K562 (cell line): ENCODE results near the gene NPC1L1. TPM values are rescaled to one million over a fixed set of nuclear protein-coding genes. Genes with fewer than 3 reads are reported as not detected.

ENCODE experiments used
- C11orf30 ChIP-seq: fragments of 450-650 bp; IDR thresholded peaks from 2 replicates; pipeline ENCODE4 v1.6.1; 2016; ENCODE audit warnings: low read depth, mild to moderate bottlenecking
- ELK1 ChIP-seq: sonication (generic); formaldehyde crosslinking; IDR thresholded peaks from 2 replicates; pipeline ENCODE4 v1.8.1; 2022; ENCODE audit warnings: missing genetic modification reagents
- FOXJ2 ChIP-seq: fragments of 200-800 bp; sonication (Bioruptor generic); IDR thresholded peaks from 2 replicates; pipeline ENCODE4 v1.6.1; 2016; ENCODE audit warnings: missing genetic modification characterization, missing compliant biosample characterization
- MAFF ChIP-seq: IDR thresholded peaks from 2 replicates; pipeline ENCODE4 v1.6.1; 2012; ENCODE audit warnings: low read length, improper control_type of control experiment
- MAFK ChIP-seq: IDR thresholded peaks from 2 replicates; pipeline ENCODE4 v1.6.1; 2011; ENCODE audit warnings: low read length, improper control_type of control experiment
- POLR2AphosphoS2 ChIP-seq: IDR thresholded peaks from 2 replicates; pipeline ENCODE4 v1.6.1; 2012; ENCODE audit warnings: low read length, improper control_type of control experiment
- RERE ChIP-seq: sonication (generic); formaldehyde crosslinking; IDR thresholded peaks from 2 replicates; pipeline ENCODE4 v1.8.0; 2023; ENCODE audit warnings: missing genetic modification reagents, mild to moderate bottlenecking, borderline replicate concordance
- RREB1 ChIP-seq: fragments of 250-450 bp; sonication (Bioruptor Pico); IDR thresholded peaks from 2 replicates; pipeline ENCODE4 v1.4.0; 2020
- SMC3 ChIP-seq: conservative IDR thresholded peaks from 2 replicates; pipeline ENCODE4 v1.6.1; 2011; ENCODE audit warnings: low read depth, low read length, improper control_type of control experiment; ENCODE audit not compliant: insufficient read depth
- SUPT5H ChIP-seq: fragments of 450-650 bp; IDR thresholded peaks from 2 replicates; pipeline ENCODE4 v1.6.1; 2016
- YBX1 ChIP-seq: fragments of 450-650 bp; IDR thresholded peaks from 2 replicates; pipeline ENCODE4 v1.7.1; 2016; ENCODE audit warnings: mild to moderate bottlenecking
- ZBTB9 ChIP-seq: fragments of 450-650 bp; formaldehyde crosslinking; IDR thresholded peaks from 2 replicates; pipeline ENCODE4 v1.4.0; 2020; ENCODE audit warnings: mild to moderate bottlenecking, moderate library complexity
- ZNF224 ChIP-seq: sonication (generic); formaldehyde crosslinking; IDR thresholded peaks from 2 replicates; pipeline ENCODE4 v1.8.0; 2022; ENCODE audit warnings: mild to moderate bottlenecking, missing genetic modification reagents
- ZNF23 ChIP-seq: fragments of 250-450 bp; sonication (Bioruptor Pico); IDR thresholded peaks from 2 replicates; pipeline ENCODE4 v1.4.0; 2020; ENCODE audit warnings: mild to moderate bottlenecking
- polyA plus RNA-seq, 8 experiments: library from polyadenylated mRNA; depleted of rRNA in 4 of 8; stranded (reverse) in 5 of 8; unstranded in 3 of 8; fragments of >200 nt; fragmentation: Nextera tagmentation in 2 of 8; fragmentation: Illumina TruSeq in 1 of 8; extraction: Ambion mirVana in 2 of 8; extraction: Trizol in 1 of 8; gene quantifications; 2 replicates each; pipeline versions ENCODE4 v1.2.1 to v1.2.3, GENCODE V29; 2011 to 2014; ENCODE audit warnings: inconsistent platforms in 1 of 8, missing spikeins in 1 of 8
- total RNA-seq, 7 experiments: library from RNA; depleted of rRNA in 6 of 7; stranded (reverse); fragments of >200 nt in 6 of 7; fragmentation: Illumina TruSeq in 2 of 7; extraction: Trizol in 2 of 7; gene quantifications; 2 replicates each; pipeline versions ENCODE4 v1.2.1 to v1.2.3, GENCODE V29; 2011 to 2021; ENCODE audit warnings: low replicate concordance in 1 of 7

Gene NPC1L1
- total and polyA plus RNA-seq, 9 of the 15 experiments (the other 6 are each of a cell fraction or from before 2014, with no cell fraction given) = 0.01 to 0.18 (median 0.07) TPM; not detected in 4

GRCh38 chr7:44496385-44496784 lies 44.7 kb downstream of the NPC1L1 start (continued):
- TF ChIP-seq RREB1 (no peak), POLR2AphosphoS2 (no peak), FOXJ2 (tag) (no peak), C11orf30 (peak; percentile 65), ZNF23 (CRISPR knock-in tag) (no peak), MAFK (0 out of 2 replicates have a peak, but pooled peaks have one; percentile 8), ZBTB9 (CRISPR knock-in tag) (no peak), ZNF224 (CRISPR knock-in tag) (no peak), MAFF (peak; percentile 55; the same call in 1 of the 2 replicates), SMC3 (no peak), SUPT5H (no peak), RERE (CRISPR knock-in tag) (no peak), YBX1 (no peak), ELK1 (no peak)
